ENCODE data around the gene MACROD1. TPM values are rescaled to one million over a fixed set of nuclear protein-coding genes. Genes with fewer than 3 reads are reported as not detected.

Gene MACROD1
- total and polyA plus RNA-seq, 2 of the 13 experiments (the other 11 are each of a cell fraction or from before 2014, with no cell fraction given) = 23.1 to 34.5 TPM

- intact Hi-C loops (cut with micrococcal nuclease; ENCODE audit: unreplicated experiment) (no loop called here), in situ Hi-C loops (cut with HindIII; ENCODE audit: extremely low pct_ligation_motif_present, low pct_unique_long_range_greater_than_20kb) (no loop called here)
- Histone ChIP-seq H3K4me3 (replicated peaks in 1 of 3; ENCODE audit: insufficient read depth in 1 of 3, low read depth in 2 of 3, low read length in 3 of 3) (no peak overlapping the region), H3K27ac (ENCODE audit: extremely low read length, insufficient read depth, low read length) (no peak overlapping the region), H3K27me3 (ENCODE audit: control insufficient read depth in 1 of 2, insufficient read depth in 2 of 2, low read length in 2 of 2) (no peaks in the 10 kb centered on the region), H3K4me2 (ENCODE audit: low read depth, low read length) (no peak overlapping the region), H3K36me3 (replicated peaks in 1 of 2; ENCODE audit: control insufficient read depth in 1 of 2, insufficient read depth in 2 of 2, low read length in 2 of 2) (peaks cover 2 to 3% of the 10 kb centered on the region in 2 experiments; a peak in 2 of 5 replicates), H3K9me3 (ENCODE audit: low read length) (no peaks in the 10 kb centered on the region), H4K20me1 (ENCODE audit: insufficient read depth, low read length) (peaks cover 15% of the 10 kb centered on the region), H3K4me1 (ENCODE audit: insufficient read depth, low read length) (peaks cover 17% of the 10 kb centered on the region), H3K9ac (ENCODE audit: insufficient read depth, low read depth, low read length) (no peak overlapping the region), H2AFZ (ENCODE audit: low read length) (no peak overlapping the region), H3K79me2 (ENCODE audit: insufficient read depth, low read length) (no peaks in the 10 kb centered on the region)
- ChIA-PET POLR2A (no interaction called here), CTCF (ENCODE audit: low intra/inter-chr PET ratio, low total read pairs) (no interaction called here)
- TF ChIP-seq HDAC6 (IDR thresholded peaks at IDR 0.05; ENCODE audit: low read depth, low read length) (no peak), ZNF276 (CRISPR knock-in tag; IDR thresholded peaks at IDR 0.05; ENCODE audit: low read depth) (no peak), PRMT3 (CRISPR knock-in tag; IDR thresholded peaks at IDR 0.05; ENCODE audit: borderline replicate concordance, low read depth) (no peak), ZNF30 (CRISPR knock-in tag; IDR thresholded peaks at IDR 0.05) (no peak)
- DNase-seq (ENCODE audit: low spot score) = no peak
- BruUV-seq (replicated peaks) = no TSS peak
- WGBS (ENCODE audit: low lambda C conversion rate) = 93% methylated on average over 4 of the region's 8 CpGs
- FAIRE-seq = no peak
- no peak for ATAC-seq
These were observed 56.6 kb downstream of the MACROD1 start for GRCh38 chr11:64109332-64109731.

GRCh38 chr11:64107303-64107702 is 58.6 kb downstream of the MACROD1 start:
- Histone ChIP-seq H3K27ac (ENCODE audit: extremely low read length, insufficient read depth, low read length) (no peak overlapping the region), H3K9ac (ENCODE audit: insufficient read depth, low read depth, low read length) (no peak overlapping the region), H3K36me3 (replicated peaks in 1 of 2; ENCODE audit: control insufficient read depth in 1 of 2, insufficient read depth in 2 of 2, low read length in 2 of 2) (no peaks in the 10 kb centered on the region), H3K27me3 (ENCODE audit: control insufficient read depth in 1 of 2, insufficient read depth in 2 of 2, low read length in 2 of 2) (no peaks in the 10 kb centered on the region), H3K4me3 (replicated peaks in 1 of 3; ENCODE audit: insufficient read depth in 1 of 3, low read depth in 2 of 3, low read length in 3 of 3) (no peak overlapping the region), H4K20me1 (ENCODE audit: insufficient read depth, low read length) (peaks cover 9% of the 10 kb centered on the region; the same call in 1 of the 2 replicates), H3K9me3 (ENCODE audit: low read length) (no peaks in the 10 kb centered on the region), H2AFZ (ENCODE audit: low read length) (no peak overlapping the region), H3K4me1 (ENCODE audit: insufficient read depth, low read length) (peaks cover 16% of the 10 kb centered on the region), H3K4me2 (ENCODE audit: low read depth, low read length) (no peak overlapping the region), H3K79me2 (ENCODE audit: insufficient read depth, low read length) (no peaks in the 10 kb centered on the region)
- no TSS peak for BruUV-seq (replicated peaks)
- 94% methylated on average over 9 of the region's 9 CpGs for WGBS (ENCODE audit: low lambda C conversion rate)
- intact Hi-C loops (cut with micrococcal nuclease; ENCODE audit: unreplicated experiment) = no loop called here
- ChIA-PET POLR2A (no interaction called here), CTCF (ENCODE audit: low intra/inter-chr PET ratio, low total read pairs) (no interaction called here)
- FAIRE-seq = no peak
- in situ Hi-C loops (cut with HindIII; ENCODE audit: extremely low pct_ligation_motif_present, low pct_unique_long_range_greater_than_20kb) = no loop called here
- ATAC-seq = no peak
- DNase-seq (ENCODE audit: low spot score) = no peak
- TF ChIP-seq RARG (CRISPR knock-in tag; IDR thresholded peaks at IDR 0.05; ENCODE audit: low read depth) (no peak), ZNF678 (CRISPR knock-in tag; IDR thresholded peaks at IDR 0.05) (no peak), ZNF646 (CRISPR knock-in tag; IDR thresholded peaks at IDR 0.05) (no peak), NKX3-1 (CRISPR knock-in tag; IDR thresholded peaks at IDR 0.05) (no peak), PHF8 (CRISPR knock-in tag; IDR thresholded peaks at IDR 0.05) (no peak), ZMYM4 (CRISPR knock-in tag; IDR thresholded peaks at IDR 0.05) (no peak), ZNF251 (CRISPR knock-in tag; IDR thresholded peaks at IDR 0.05) (no peak)

Measured in HepG2 (cell line).